Stomach (tissue), 9 donors: Measurements from ENCODE around the gene APOC3. TPM values are rescaled to one million over a fixed set of nuclear protein-coding genes. Genes with fewer than 3 reads are reported as not detected.

Experiments
- DNase-seq, 2 donors: peaks; one replicate each; pipeline versions ENCODE4 v3.0.0 to v3.0.0-alpha.2; 2013 to 2019
- H3K27ac ChIP-seq, 5 donors: fragments of 200-600 bp in 4 of 5; sonication (generic) in 4 of 5; one replicate each; pipeline ENCODE4 v1.5.1; 2013 to 2019; ENCODE audit warnings: mild to moderate bottlenecking in 1 of 5, moderate library complexity in 1 of 5
- H3K27me3 ChIP-seq, 3 donors: fragments of 200-600 bp; sonication (generic); one replicate each; pipeline ENCODE4 v1.5.1; 2017 to 2019; ENCODE audit warnings: mixed run types in 1 of 3
- H3K36me3 ChIP-seq, 4 donors: fragments of 200-600 bp; sonication (generic); 1 replicate in 3 of 4; 2 replicates in 1 of 4; pipeline ENCODE4 v1.5.1; 2016 to 2019
- H3K4me1 ChIP-seq, 4 donors: fragments of 200-600 bp; sonication (generic); one replicate each; pipeline ENCODE4 v1.5.1; 2016 to 2019
- H3K4me3 ChIP-seq, 4 donors: fragments of 200-600 bp; sonication (generic) in 3 of 4; one replicate each; pipeline ENCODE4 v1.5.1; 2016 to 2019; ENCODE audit warnings: mild to moderate bottlenecking in 1 of 4
- H3K9me3 ChIP-seq, 4 donors: fragments of 200-600 bp; sonication (generic); one replicate each; pipeline ENCODE4 v1.5.1; 2016 to 2019
- EP300 ChIP-seq: sonication (generic); formaldehyde crosslinking; IDR thresholded peaks from one replicate; pipeline ENCODE4 v1.6.1; 2017; ENCODE audit warnings: antibody characterized with exemption
- POLR2A ChIP-seq, 4 donors: fragments of 450-650 bp; IDR thresholded peaks; one replicate each; pipeline ENCODE4 v1.6.1; 2016; ENCODE audit warnings: antibody characterized with exemption in 4 of 4, control low read depth in 2 of 4, mild to moderate bottlenecking in 1 of 4, moderate library complexity in 1 of 4
- POLR2AphosphoS5 ChIP-seq, 3 donors: sonication (generic); formaldehyde crosslinking; IDR thresholded peaks; one replicate each; pipeline ENCODE4 v1.6.1; 2016; ENCODE audit warnings: antibody characterized with exemption in 3 of 3
- WGBS, 5 donors: extraction: QIAGEN DNeasy Blood & Tissue Kit in 3 of 5; methylation state at CpG; one replicate each; pipeline versions ENCODE4 v1.1.5 to v1.1.7; 2013 to 2018; 5-methylcytosine and 5-hydroxymethylcytosine counted together
- intact Hi-C: fragments of 100-400 bp; cut with DNase I; formaldehyde crosslinking; loops from one replicate; pipeline ENCODE4 v1.15.1; 2023; ENCODE audit warnings: low total_unique reads
- polyA plus RNA-seq, 3 donors: library from polyadenylated mRNA; stranded (reverse); fragments of 200-250 nt; gene quantifications; one replicate each; pipeline ENCODE4 v1.2.3, GENCODE V29; 2013
- total RNA-seq, 5 donors: library from RNA; depleted of rRNA; stranded (reverse); fragments of >200 nt; gene quantifications; one replicate each; pipeline versions ENCODE4 v1.1.0 to v1.2.3, GENCODE V29; 2014 to 2016
- TF ChIP-seq, protein P1 (sequence below), 7 experiments: fragments of 450-650 bp in 4 of 7; fragments of 200-600 bp in 3 of 7; sonication (generic) in 3 of 7; IDR thresholded peaks; one replicate each; pipeline ENCODE4 v1.5.1; 2016 to 2019; ENCODE audit warnings: antibody characterized with exemption in 7 of 7, control low read depth in 2 of 7, mild to moderate bottlenecking in 1 of 7
- donor health status: healthy with polysubstance abuse.
- donor health status: Bipolar disorder and iron deficiency.
- donor health status: healthy.

APOC3 gene
- total and polyA plus RNA-seq, 8 donors, result 18.9 TPM; not detected in 7

DNA sequence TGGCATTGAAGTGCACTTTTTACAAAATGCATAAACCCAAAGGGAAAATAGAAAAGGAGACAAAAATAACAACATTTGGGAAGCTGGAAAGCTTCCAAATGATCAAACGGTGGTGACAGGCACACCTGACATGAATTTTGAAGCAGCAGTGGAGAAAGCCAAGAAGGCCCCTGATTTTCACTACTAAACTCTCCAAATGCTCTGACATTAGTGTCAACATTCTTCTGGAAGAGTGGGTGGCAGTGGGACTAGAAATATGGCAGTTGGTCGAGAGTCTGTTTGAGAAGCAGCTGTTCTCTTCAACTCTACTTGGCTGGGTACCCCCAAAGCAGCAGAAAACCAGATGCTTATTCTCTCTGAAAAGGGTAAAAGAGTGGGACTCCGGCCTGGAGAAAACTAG is 25.7 kb upstream of the APOC3 start:
- Histone ChIP-seq H3K27me3 (no peaks in the 10 kb centered on the region), H3K4me3 (no peak overlapping the region), H3K27ac (no peak overlapping the region), H3K9me3 (no peaks in the 10 kb centered on the region), H3K4me1 (peaks cover 4 to 11% (median 5%) of the 10 kb centered on the region in 4 donors), H3K36me3 (no peaks in the 10 kb centered on the region)
- WGBS, 5 donors, result 56 to 65% (median 61%) methylated on average over 3 of the region's 3 CpGs
- no peak for DNase-seq
- intact Hi-C loops, result no loop called here
- TF ChIP-seq, protein P1, sequence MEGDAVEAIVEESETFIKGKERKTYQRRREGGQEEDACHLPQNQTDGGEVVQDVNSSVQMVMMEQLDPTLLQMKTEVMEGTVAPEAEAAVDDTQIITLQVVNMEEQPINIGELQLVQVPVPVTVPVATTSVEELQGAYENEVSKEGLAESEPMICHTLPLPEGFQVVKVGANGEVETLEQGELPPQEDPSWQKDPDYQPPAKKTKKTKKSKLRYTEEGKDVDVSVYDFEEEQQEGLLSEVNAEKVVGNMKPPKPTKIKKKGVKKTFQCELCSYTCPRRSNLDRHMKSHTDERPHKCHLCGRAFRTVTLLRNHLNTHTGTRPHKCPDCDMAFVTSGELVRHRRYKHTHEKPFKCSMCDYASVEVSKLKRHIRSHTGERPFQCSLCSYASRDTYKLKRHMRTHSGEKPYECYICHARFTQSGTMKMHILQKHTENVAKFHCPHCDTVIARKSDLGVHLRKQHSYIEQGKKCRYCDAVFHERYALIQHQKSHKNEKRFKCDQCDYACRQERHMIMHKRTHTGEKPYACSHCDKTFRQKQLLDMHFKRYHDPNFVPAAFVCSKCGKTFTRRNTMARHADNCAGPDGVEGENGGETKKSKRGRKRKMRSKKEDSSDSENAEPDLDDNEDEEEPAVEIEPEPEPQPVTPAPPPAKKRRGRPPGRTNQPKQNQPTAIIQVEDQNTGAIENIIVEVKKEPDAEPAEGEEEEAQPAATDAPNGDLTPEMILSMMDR (IDR thresholded peaks at IDR 0.05), result no peak
- TF ChIP-seq POLR2AphosphoS5 (IDR thresholded peaks at IDR 0.05), result no peak
- TF ChIP-seq EP300, result no peak

DNA sequence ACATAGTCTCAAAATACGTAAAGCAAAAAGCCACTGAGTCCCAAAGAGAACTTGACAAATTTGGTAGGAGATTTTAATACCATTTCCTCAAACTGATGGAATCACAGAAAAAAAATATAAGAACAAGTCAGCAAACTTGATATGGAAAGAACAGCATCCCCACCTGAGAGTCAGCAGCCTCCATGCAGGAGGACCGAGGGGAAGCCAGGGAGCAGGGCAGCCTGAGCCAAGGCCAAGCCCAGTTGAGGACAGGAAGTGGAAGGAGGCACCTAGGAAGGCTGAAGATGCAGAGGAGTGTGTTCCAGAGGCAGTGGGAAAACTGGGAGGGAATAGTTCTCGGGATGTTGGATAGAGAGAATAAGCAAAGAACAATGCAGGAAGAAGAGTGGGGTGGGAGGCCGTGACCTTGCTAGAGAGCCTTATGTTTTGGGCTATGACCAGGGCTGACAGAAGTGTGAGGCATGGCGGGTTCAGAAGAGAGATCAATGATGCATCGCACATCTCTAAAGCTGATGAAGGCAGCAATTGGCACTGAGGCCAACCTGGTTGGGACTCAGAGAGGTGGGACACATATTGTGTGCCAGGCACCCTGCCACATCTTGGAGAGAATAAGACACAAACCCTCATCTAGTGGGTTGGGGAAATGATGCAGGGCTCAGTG is 22.0 kb upstream of the APOC3 start:
- Histone ChIP-seq H3K4me1 (peaks cover 4 to 18% (median 8%) of the 10 kb centered on the region in 4 donors), H3K27ac (peak overlapping the region; percentile 34 to 84 (median 75)), H3K4me3 (no peak overlapping the region), H3K36me3 (no peaks in the 10 kb centered on the region), H3K9me3 (no peaks in the 10 kb centered on the region), H3K27me3 (no peaks in the 10 kb centered on the region)
- TF ChIP-seq POLR2AphosphoS5 (IDR thresholded peaks at IDR 0.05), result no peak
- TF ChIP-seq, protein P1 (IDR thresholded peaks at IDR 0.05), result no peak
- 79 to 89% (median 84%) methylated on average over 6 of the region's 6 CpGs for WGBS, 5 donors
- intact Hi-C loops, result no loop called here
- DNase-seq, result peak in 1 of 2 donors; percentile 21

DNA sequence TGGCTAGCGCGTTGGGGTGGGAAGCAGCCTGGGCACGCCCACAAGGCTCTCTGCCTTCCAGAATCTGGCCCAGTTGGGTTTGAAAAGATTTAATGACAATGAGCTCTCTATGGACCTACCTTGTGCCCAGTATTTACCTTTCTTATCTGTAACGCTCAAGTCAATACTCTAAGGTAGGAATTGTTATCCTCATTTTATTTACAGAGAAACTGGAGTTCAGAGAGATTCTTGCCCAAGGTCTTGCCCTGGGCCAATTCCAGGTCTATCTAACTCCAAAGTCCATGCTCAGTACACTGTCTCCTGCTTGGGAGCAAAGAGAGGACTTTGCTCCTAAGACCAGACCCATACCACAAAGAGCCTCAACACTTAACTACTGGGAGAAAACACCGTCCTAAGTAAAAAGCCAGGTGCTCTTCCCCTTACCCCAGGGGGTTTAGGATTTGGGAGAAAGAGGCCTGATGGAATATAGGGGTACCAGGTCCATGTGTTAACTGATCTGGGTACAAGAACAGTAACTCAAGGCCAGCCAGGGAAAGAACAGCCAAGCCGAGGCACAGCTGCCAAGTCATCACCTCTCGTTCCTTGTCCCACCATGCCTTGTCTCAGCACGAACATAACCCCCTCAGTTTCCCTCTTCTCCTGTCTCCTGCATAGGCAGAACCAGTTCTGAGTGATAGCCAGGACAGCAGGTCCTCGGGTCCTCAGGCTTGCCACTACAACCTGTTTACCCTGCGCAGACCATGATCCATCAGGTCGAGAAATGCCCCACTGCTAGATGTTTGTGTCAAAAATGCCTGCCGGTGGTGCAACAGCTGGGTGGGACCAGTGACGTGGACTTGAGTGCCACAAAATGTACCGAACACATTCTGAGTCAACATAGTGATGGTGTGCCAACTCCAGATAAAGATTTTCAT is 21.2 kb upstream of the APOC3 start:
- Histone ChIP-seq H3K27me3 (no peaks in the 10 kb centered on the region), H3K9me3 (no peaks in the 10 kb centered on the region), H3K36me3 (no peaks in the 10 kb centered on the region), H3K27ac (peak overlapping the region; percentile 34 to 84 (median 75)), H3K4me3 (no peak overlapping the region), H3K4me1 (peaks cover 4 to 18% (median 8%) of the 10 kb centered on the region in 4 donors)
- DNase-seq, result peak; percentile 72 to 81
- intact Hi-C loops, result no loop called here
- peak in 2 of 3 donors; percentile 59 for TF ChIP-seq POLR2AphosphoS5 (IDR thresholded peaks at IDR 0.05)
- TF ChIP-seq POLR2A (IDR thresholded peaks at IDR 0.05), result no peak
- TF ChIP-seq, protein P1 (IDR thresholded peaks at IDR 0.05), result no peak
- WGBS, 5 donors, result 32 to 68% (median 45%) methylated on average over 14 of the region's 14 CpGs

DNA sequence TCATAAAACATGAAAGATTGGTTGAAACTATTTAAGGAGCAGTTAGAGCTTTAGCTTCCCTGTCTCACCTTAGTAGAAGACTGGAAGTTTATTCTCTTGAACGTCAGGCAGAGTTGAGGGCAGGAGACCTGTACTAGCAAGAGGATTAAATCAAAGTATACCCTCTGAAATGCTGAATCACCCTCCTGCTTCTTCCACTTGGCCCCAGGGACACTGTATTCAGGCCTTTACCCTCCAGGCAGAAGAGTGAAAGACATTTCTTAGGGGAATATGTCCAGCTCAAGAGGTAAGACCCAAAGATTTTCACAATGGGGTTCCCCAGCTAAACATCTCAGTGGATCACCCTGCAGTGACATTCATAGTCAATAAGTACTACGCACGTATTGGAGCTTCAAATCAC is 18.5 kb upstream of the APOC3 start:
- TF ChIP-seq, protein P1 (IDR thresholded peaks at IDR 0.05), result no peak
- no peak for TF ChIP-seq POLR2A (IDR thresholded peaks at IDR 0.05)
- no peak for TF ChIP-seq EP300
- no peak for TF ChIP-seq POLR2AphosphoS5 (IDR thresholded peaks at IDR 0.05)
- no peaks in the 10 kb centered on the region for H3K36me3 ChIP-seq

More for the DNA sequence above, 18.5 kb upstream of the APOC3 start:
- Histone ChIP-seq H3K27ac (no peak overlapping the region), H3K4me3 (no peak overlapping the region), H3K9me3 (no peaks in the 10 kb centered on the region), H3K27me3 (no peaks in the 10 kb centered on the region), H3K4me1 (peaks cover 4 to 18% (median 8%) of the 10 kb centered on the region in 4 donors)
- intact Hi-C loops, result no loop called here
- WGBS, 5 donors, result 74 to 90% (median 84%) methylated on average over 3 of the region's 3 CpGs
- DNase-seq, result no peak
